Measurements from ENCODE around the gene RAB36. TPM values are rescaled to one million over a fixed set of nuclear protein-coding genes. Genes with fewer than 3 reads are reported as not detected.

RAB36 gene
- total RNA-seq, 1 experiment from 2014 or later: 1.9 TPM

DNA sequence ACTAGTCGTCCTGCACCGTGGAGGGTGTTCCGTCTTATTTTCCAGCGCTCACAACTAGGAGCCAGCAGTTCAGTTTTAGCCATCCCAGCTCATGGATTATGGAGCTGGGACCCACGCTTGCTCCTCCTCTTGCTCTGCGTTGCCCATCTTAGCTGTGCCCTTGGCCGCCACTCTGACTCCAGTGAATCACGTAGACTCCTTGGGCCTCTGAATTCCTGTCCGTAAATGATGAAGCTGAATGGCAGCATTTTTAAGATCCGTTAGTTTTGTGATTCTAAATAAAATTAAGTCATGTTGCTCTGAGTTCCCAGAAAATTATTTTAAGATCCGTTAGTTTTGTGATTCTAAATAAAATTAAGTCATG, 58.8 kb downstream of the RAB36 start:
- DNase-seq (ENCODE audit: low read depth): no peak

DNA sequence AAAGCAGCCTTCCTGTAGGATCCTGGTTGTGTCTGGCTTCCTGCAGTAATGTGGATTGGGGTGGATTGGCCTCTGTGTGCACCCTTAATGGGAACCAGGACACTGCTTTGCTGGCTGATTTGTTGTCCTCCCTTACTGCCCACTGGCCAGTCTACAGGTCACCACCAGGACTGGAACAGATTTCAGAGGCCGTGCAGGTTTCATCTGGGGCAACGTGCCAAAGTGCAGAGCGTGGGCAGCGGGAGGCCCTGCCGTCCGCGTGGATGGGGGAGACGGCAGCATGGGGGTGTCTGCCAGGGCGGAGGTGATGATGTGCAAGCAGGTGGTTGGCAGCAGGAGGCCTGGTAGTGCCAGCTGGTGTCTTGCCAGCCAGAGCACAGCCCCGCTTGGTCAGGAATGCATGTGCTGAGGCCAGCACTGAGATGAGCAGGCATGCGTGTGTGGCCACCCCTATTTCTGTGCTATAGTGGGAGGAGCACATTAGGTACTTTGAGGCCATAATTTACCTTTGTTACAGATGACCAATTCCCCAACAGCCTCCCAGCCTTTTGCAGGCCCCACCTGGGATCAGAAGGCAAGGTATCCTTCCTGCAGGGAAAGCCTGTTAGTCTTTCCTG, 59.4 kb downstream of the RAB36 start:
- DNase-seq (ENCODE audit: low read depth): no peak

DNA sequence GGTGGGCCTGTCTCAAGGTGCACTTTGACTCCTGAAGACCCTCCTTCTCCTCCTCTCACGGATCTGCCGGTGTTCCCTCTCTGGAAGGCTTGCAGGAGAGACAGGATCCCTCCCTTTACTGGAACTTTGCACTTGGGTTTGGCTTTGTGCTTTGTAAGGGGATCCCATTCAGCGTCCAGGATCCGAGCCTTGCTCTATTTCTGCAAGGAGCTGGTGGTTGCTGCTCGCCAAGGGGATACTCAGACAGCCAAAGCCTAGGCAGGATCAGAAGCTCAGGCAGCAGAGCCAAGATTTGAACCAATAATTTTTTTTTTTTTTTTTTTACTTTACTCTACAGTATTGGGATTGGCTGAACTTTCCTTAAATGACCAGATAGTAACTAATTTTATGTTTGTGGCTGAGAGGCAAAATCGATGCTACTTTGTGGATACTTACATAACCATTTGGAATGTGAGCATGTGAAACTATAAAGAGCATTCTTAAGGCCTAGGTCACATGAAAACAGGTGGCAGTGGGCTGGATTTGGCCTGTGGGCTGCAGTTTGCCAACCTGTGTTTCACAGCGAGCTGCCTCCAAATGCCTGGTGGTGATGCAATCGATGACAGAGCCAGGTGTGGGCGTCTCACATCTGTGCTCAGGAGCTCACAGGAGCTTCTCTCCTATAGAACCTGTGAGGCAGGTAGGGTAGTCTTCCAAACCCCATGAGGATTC, 60.2 kb downstream of the RAB36 start:
- no peak for DNase-seq (ENCODE audit: low read depth)

DNA sequence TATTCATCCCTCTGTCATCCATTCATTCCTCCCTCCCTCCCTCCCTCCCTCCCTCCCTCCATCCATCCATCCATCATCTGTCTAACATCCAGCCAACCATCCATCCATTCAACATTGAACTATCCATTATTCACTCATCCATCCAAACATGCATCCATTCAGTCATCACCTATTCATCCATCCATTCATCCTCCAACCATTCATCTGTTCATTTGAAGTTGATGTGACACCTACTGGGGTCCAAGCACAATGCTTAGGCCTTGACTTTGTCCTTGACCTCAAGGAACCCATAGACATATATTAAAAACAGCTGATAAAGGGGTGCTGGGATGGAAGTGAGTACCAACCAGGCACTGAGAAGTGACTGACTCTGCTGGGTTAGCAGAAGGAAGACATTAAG, 61.6 kb downstream of the RAB36 start:
- DNase-seq (ENCODE audit: low read depth): no peak

DNA sequence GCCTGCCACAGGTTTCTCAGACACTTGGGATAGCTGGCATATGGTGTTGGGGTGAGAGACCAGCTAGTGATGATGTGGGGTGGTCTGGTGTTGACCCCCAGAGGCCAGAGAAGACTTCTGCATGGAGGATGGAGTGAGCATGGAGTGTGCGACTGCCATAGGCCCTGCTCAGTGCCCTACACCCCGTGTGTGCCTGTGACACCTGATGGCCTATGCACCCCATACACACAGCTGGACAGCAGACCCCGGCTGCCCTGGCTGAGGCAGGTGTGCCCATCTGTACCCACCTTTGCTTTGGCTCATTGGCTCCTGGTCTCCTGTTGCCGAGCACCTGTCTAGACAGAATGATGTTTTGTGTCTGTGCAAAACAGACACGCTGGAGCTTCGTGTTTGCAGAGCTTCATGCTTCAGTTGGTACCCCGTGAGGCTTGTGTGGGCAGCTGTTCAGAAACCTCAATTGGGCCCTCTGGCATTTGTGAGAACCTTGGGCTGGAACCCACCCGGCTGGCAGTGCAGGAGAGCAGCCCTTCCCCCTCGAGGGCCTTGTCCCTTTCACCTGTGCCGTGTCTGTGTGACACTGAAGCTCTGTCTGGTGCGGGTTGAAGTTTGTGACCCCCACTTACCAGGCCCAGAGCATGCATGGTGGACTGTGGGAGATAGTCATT, 62.6 kb downstream of the RAB36 start:
- DNase-seq (ENCODE audit: low read depth): no peak

DNA sequence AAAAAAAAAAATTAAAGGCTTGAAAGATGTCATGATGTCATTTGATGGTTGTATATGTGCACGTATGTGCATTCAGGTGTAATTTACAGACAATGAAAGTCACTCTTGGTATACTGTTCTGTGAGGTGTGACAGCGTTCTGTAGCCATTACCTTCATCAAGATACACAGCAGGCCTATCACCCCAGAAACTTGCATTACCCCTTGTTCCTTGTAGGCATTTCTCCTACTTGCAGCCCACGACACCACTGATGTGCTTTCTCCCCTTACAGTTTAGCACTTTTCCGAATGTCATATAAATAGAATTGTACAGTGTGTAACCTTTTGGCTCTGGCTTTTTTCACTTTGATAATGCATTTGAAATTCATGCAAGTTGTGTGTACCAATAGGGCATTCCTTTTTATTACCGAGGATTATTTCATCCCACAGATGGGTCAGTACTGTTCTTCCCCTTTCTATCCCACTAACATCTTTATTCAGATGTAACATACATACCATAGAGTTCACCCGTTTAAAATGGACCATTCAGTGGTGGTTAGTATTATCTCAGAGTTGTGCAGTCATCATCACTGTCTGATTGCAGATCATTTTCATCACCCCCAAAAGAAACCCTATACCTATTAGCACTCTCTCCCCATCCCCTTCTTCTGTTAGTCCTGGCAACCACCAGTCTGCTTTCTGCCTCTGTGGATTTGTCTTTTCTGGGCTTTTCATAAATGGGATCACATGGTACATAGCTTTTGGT, 65.3 kb downstream of the RAB36 start:
- DNase-seq (ENCODE audit: low read depth): no peak

DNA sequence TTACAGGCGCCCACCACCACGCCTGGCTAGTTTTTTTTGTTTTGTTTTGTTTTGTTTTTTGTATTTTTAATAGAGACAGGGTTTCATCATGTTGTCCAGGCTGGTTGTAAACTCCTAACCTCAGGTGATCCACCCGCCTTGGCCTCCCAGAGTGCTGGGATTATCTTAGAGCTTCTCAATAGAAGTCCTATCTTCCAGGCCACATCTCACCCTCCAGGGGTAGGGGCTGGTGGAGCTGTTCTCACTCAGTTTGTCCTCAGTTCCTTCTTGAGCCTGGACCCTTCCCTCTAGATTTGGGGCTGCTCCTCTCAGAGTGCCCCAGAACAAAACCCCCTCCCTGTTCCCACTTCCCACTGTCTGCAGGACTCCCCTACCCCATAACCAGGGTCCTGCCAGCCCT, 66.3 kb downstream of the RAB36 start:
- no peak for DNase-seq (ENCODE audit: low read depth)

DNA sequence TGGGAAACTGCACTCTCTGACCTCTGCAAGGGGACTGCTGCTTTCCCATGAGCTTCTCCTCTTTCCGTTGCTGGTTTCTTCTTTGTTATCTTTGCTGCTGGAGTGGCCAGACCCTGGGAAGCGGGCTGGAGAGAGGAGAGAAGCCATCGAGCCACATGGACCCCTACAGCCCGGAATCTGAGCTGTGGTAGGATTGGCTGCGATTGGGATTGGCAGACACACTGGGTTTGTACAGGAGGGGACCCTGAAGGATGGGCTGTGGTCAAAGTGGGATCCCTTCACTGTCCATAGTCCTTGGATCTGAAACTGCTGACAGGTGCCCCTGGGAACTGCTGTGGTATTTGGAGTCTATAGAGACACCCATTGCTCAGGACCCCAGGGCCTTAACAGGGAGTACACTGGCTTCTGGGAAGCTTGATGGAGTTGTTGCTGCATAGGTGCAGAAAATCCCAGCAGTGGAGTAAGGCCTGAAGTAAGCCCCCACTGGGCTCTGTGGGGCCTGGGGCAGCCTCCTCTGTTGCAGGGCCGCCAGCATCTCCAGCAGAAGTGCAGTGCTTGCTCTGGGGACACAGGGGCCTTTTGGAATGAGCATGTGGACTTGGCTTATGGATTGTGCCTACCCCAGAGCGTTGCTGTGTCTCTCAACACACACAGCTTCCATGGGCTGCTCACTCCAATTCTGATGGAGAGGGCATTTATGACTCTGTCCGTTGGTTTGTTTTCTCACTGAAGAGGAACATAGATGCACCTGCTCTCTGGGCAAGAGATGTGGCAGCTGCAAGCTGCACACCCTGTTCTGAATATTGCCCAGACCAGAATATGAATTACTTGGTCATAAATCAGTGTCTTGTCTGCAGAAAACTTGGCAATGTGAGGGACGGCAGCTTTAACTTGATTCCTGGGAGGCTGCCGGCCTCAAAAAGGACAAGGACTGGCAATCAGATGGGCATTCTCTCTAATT, 67.1 kb downstream of the RAB36 start:
- no peak for DNase-seq (ENCODE audit: low read depth)

DNA sequence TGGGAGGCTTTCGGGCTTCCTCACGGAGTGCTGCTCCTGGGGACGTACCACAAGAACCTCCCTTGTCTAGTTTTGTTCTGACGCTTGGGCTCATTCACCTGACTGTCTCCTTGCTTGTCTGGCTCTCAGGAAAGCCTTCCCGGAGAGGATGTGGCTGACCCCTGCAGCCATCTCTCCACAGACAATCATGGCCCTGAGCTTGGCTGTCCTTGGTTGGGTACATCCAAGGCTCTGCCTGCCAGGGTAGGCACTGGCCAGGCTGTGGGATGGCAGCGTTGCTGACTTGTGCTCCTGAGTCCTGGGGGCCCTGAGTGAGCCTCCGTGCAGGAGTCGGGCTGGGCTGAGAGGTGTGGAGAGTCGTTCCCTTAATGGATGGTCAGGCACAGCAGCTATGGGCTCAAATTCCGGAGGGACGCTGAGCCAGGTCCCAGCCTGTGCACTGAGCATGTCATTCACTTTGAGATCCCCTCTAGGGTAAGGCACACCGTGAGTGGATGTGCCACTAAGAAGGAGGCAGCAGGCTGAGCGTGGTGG, 67.8 kb downstream of the RAB36 start:
- no peak for DNase-seq (ENCODE audit: low read depth)

DNA sequence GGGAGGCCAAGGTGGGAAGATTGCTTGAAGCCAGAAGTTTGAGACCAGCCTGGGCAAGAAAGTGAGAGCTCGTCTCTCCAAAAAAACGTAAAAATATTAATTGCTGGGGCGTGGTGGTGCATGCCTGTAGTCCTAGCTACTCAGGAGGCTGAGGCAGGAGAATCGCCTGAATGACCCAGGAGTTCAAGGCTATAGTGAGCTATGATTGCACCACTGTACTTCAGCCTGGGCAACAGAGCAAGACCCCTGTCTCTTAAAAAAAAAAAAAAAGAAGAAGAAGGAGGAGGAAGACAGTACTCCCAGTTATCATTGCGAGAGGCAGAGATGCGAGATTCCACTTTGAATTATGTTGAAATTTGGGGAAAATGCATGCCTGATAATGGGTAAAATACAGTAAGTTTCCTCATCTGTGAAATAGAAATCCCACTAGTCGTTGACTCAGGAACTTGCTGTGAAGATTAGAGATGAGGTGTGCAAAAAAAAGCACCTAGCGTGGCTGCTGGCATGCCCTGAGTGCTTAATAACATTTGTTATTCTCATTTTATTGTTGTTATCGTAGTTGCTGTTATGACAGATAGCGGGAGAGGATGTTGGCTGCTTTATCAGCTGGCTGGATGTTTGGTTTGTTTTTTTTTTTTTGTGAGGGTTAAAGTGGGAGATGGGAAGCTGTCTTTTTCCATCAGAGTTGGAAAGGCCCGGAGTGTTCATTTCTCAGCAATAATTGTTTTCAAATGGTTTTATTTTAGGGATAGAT, 68.5 kb downstream of the RAB36 start:
- DNase-seq (ENCODE audit: low read depth): no peak

Small RNA genes lying within 50 kb of the gene (small RNA-seq; reads per million reads assigned to genes)
- gene BCRP8 (not detected), gene RF00017 (not detected), gene RF00066 (not detected)

Other genes starting within 250 kb of the RAB36 start
- 0.70 and 1.00 TPM in 2 replicates for gene GNAZ, start 75.0 kb upstream of the RAB36 start, total RNA-seq (2014; rRNA removed; shearing (Covaris generic))
- gene RSPH14, start 3.5 kb upstream of the RAB36 start, total RNA-seq (2014; rRNA removed; shearing (Covaris generic)): not detected in 2 replicates
- 26.5 and 28.9 TPM in 2 replicates for gene BCR, start 35.0 kb downstream of the RAB36 start, total RNA-seq (2014; rRNA removed; shearing (Covaris generic))

Data from HT1080 (cell line).